ENCODE measurements around the gene TACC2. TPM values are rescaled to one million over a fixed set of nuclear protein-coding genes. Genes with fewer than 3 reads are reported as not detected.

The TACC2 gene
- total RNA-seq, 4 donors from 2014 or later: 206 to 606 (median 261) TPM

GRCh38 chr10:122165484-122166276 lies 176.7 kb downstream of the TACC2 start:
- no peak for TF ChIP-seq EP300 (IDR thresholded peaks at IDR 0.05)
- TF ChIP-seq POLR2AphosphoS5 (IDR thresholded peaks at IDR 0.05): no peak
- TF ChIP-seq CTCF (IDR thresholded peaks at IDR 0.05): no peak
- no peak for TF ChIP-seq POLR2A (IDR thresholded peaks at IDR 0.05)
- 85% methylated on average over 13 of the region's 13 CpGs for WGBS

GRCh38 chr10:122168101-122168500 lies 179.1 kb downstream of the TACC2 start:
- Histone ChIP-seq H3K4me3 (no peak overlapping the region), H3K4me1 (peaks cover 31% of the 10 kb centered on the region), H3K9me3 (no peaks in the 10 kb centered on the region), H3K27me3 (no peaks in the 10 kb centered on the region), H3K36me3 (peaks cover 6% of the 10 kb centered on the region), H3K27ac (no peak overlapping the region)
- no peak for DNase-seq (ENCODE audit: low spot score in 2 of 2)
- TF ChIP-seq EP300 (IDR thresholded peaks at IDR 0.05) (no peak), CTCF (IDR thresholded peaks at IDR 0.05) (no peak), POLR2A (IDR thresholded peaks at IDR 0.05) (no peak), POLR2AphosphoS5 (IDR thresholded peaks at IDR 0.05) (no peak)
- 84% methylated on average over 5 of the region's 5 CpGs for WGBS

More at GRCh38 chr10:122165484-122166276, 176.7 kb downstream of the TACC2 start:
- no peaks in the 10 kb centered on the region for H3K27me3 ChIP-seq
- DNase-seq (ENCODE audit: low spot score in 2 of 2): no peak
- H3K4me1 ChIP-seq: peaks cover 18% of the 10 kb centered on the region
- no peak overlapping the region for H3K4me3 ChIP-seq
- H3K36me3 ChIP-seq: peaks cover 9% of the 10 kb centered on the region
- no peaks in the 10 kb centered on the region for H3K9me3 ChIP-seq
- H3K27ac ChIP-seq: no peak overlapping the region

GRCh38 chr10:122168598-122169394 lies 179.8 kb downstream of the TACC2 start:
- DNase-seq (ENCODE audit: low spot score in 2 of 2): no peak
- H3K9me3 ChIP-seq: no peaks in the 10 kb centered on the region
- H3K27me3 ChIP-seq: no peaks in the 10 kb centered on the region
- H3K4me3 ChIP-seq: no peak overlapping the region
- no peak for TF ChIP-seq CTCF (IDR thresholded peaks at IDR 0.05)
- no peak for TF ChIP-seq EP300 (IDR thresholded peaks at IDR 0.05)
- TF ChIP-seq POLR2A (IDR thresholded peaks at IDR 0.05): no peak
- no peak for TF ChIP-seq POLR2AphosphoS5 (IDR thresholded peaks at IDR 0.05)
- no peak overlapping the region for H3K27ac ChIP-seq
- 75% methylated on average over 3 of the region's 3 CpGs for WGBS
- H3K36me3 ChIP-seq: peaks cover 6% of the 10 kb centered on the region
- H3K4me1 ChIP-seq: peaks cover 32% of the 10 kb centered on the region

- 82% methylated on average over 7 of the region's 7 CpGs for WGBS
- H3K9me3 ChIP-seq: no peaks in the 10 kb centered on the region
- H3K27ac ChIP-seq: no peak overlapping the region
- H3K4me1 ChIP-seq: peaks cover 42% of the 10 kb centered on the region
- H3K27me3 ChIP-seq: no peaks in the 10 kb centered on the region
- TF ChIP-seq POLR2A (IDR thresholded peaks at IDR 0.05): no peak
- no peak for TF ChIP-seq CTCF (IDR thresholded peaks at IDR 0.05)
- no peak for TF ChIP-seq POLR2AphosphoS5 (IDR thresholded peaks at IDR 0.05)
- no peak for TF ChIP-seq EP300 (IDR thresholded peaks at IDR 0.05)
- no peak for DNase-seq (ENCODE audit: low spot score in 2 of 2)
- H3K36me3 ChIP-seq: peaks cover 6% of the 10 kb centered on the region
- H3K4me3 ChIP-seq: no peak overlapping the region
Observed at GRCh38 chr10:122170802-122171201, 181.8 kb downstream of the TACC2 start.

All from suprapubic skin (tissue), 4 donors.